Tongue (tissue), 2 donors: Measurements from ENCODE around the gene HORMAD2. TPM values are rescaled to one million over a fixed set of nuclear protein-coding genes. Genes with fewer than 3 reads are reported as not detected.

Experiments used
- DNase-seq: peaks from one replicate; pipeline ENCODE4 v3.0.0-alpha.2; 2015
- total RNA-seq: library from RNA; depleted of rRNA; stranded (reverse); fragments of >200 nt; gene quantifications from one replicate; pipeline ENCODE4 v1.2.3, GENCODE V29; 2014

The HORMAD2 gene
- total RNA-seq, 1 donor from 2014 or later, result not detected

DNA sequence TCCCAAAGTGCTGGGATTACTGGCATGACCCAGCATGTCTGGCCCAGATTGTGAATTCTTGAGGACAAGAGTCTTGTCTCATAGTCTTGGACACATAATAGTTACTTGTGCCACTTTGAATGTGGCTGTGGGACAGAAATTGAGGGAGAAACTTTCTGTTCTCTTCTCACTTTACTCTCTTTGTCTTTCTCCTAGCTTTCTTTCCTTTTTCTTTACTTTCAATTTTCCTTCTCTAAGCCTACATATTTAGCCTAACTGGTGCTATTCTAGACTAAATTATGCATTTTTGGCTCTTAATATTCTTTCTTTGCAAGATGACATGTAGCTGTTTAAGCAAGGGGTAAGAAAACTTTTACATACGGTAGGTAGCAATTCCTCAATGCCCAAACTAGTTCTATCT, 33.2 kb downstream of the HORMAD2 start:
- DNase-seq, result no peak

DNA sequence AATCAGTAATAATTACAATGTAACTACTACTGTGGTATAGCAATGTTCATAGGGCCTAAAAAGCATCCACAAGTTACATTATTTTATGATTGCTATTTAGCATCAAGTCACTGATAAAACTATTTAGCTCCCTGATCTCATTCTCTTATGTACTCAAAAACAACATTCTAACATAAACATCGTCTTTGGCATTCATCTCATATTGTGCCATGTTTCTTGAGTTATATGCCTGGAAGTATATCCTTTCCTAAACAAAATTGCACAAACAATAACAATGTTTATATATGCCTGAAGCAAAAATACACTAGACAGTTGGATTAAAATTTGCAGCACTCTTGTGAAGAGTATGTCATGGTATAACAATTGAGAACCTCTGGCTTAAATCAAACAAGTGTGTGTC, 34.1 kb downstream of the HORMAD2 start:
- DNase-seq, result no peak

- no peak for DNase-seq
Observed at GRCh38 chr22:30115705-30116104, 35.4 kb downstream of the HORMAD2 start.

DNA sequence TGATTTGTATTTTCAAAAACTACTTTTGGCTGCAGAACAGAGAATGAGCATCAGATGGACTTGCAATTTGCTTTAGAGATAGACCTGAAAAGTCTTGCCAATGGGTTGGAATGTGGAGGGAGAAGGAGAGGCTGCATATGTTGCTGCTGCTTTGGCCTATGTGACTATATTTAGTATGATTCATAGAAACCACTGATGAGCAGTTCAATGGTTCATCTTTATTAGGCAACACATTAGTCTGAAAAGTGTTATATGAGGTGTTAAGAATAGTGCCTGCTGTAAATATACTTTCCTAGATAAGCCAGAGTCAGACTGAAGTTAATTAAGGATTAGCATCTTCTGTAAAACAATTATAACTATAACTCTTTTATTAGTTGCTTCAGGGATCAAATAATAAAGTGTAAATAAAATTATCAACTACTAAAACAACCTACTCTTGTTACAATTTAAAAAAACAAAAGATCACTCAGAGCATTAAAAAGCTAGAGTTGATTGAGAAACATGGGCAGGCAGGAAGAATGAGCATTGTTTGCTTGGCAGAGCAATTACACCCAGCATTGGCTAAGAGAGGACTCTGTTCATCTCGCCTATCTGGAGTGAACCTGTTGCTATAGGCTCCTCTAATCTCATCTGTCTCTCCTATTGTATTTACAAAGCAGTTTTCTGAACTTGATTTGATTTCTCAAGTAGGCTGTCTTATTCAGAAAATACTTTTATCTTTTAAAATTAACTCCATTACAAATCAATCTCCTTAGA, 36.3 kb downstream of the HORMAD2 start:
- DNase-seq, result no peak

DNA sequence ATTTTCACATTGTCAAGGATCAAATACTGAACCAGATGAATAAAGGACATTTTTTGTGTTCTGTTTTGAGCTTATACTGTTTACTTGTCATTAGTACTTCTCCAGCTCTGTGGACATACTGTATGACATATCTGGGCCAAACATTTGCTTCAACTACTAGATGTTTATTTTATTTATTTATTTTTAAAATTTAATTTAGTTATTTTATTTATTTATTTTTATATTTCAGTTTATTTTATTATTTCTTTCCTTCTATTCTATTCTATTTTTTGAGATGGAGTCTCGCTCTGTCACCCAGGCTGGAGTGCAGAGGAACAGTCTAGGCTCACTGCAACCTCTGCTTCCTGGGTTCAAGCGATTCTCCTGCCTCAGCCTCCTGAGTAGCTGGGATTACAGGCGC, 37.0 kb downstream of the HORMAD2 start:
- no peak for DNase-seq

DNA sequence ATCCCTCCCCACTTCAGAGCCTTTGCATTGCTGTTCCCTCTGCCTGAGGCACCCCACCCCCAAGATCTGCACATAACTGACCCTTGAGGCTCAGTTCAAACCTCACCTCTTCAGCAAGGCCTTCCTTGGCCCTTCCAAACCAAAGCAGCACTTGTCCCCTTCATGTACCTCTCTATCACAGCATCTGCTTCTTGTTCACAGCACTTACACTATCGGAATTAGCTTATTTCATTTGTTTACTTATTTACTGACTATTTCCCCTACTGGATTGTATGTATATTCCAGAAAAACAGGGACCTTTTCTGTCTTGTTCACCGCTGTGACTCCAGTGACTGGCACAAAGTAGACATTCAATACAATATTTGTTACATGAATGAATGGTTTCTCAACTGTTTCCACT, 38.0 kb downstream of the HORMAD2 start:
- no peak for DNase-seq

- no peak for DNase-seq
Observed at GRCh38 chr22:30121960-30122359, 41.7 kb downstream of the HORMAD2 start.

- DNase-seq, result no peak
Observed at GRCh38 chr22:30123463-30123862, 43.2 kb downstream of the HORMAD2 start.

- no peak for DNase-seq
Observed at GRCh38 chr22:30127749-30128166, 47.5 kb downstream of the HORMAD2 start.

GRCh38 chr22:30128511-30128910, 48.2 kb downstream of the HORMAD2 start:
- no peak for DNase-seq

DNA sequence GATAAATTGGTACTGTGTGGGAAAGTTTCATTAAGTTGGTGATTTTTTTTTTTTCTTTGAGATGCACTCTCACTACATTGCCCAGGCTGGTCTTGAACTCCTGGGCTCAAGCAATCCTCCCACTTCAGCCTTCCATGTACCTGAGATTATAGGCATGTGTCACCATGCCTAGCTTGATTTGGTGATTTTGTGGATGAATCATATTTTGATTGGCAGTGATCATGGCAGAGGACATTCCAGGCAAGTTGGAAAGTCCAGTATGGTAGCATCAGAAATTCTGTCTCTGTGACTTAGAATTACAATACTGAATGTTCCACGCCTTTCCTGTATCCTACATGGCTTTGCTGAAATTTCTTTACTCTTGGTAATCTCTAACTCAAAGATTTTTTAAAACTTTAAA, 49.4 kb downstream of the HORMAD2 start:
- no peak for DNase-seq

DNA sequence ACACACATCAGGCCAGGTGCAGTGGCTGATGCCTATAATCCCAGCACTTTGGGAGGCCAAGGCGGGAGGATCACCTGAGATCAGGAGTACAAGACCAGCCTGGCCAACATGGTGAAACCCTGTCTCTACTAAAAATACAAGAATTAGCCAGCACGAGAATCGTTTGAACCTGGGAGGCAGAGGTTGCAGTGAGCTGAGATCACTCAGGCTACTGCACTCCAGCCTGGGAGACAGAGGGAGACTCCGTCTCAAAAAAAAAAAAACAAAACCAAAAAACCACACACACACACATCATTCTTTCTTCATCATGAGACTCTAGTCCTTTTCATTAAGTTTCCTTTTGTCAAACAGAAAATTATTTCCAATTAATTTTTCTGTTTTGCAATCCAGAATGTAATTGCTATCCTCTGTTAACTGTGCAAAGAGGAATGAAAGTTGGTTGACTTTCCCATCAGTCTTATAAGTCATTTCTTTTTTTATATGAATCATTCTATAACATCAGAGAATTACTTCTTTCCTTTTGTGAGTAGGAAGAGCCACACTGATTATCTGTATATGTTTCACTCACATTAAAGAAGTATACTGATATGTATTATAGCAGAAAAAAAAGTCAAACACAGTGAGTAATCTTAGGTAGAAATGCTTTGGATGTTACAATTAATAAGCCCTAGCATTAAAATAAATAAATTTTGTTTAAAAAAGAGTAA, 52.2 kb downstream of the HORMAD2 start:
- DNase-seq, result no peak

GRCh38 chr22:30140414-30140813, 60.1 kb downstream of the HORMAD2 start:
- no peak for DNase-seq

GRCh38 chr22:30143265-30143664, 63.0 kb downstream of the HORMAD2 start:
- no peak for DNase-seq

GRCh38 chr22:30144391-30144790, 64.1 kb downstream of the HORMAD2 start:
- DNase-seq, result no peak

- DNase-seq, result no peak
Observed at GRCh38 chr22:30150212-30150611, 69.9 kb downstream of the HORMAD2 start.

DNA sequence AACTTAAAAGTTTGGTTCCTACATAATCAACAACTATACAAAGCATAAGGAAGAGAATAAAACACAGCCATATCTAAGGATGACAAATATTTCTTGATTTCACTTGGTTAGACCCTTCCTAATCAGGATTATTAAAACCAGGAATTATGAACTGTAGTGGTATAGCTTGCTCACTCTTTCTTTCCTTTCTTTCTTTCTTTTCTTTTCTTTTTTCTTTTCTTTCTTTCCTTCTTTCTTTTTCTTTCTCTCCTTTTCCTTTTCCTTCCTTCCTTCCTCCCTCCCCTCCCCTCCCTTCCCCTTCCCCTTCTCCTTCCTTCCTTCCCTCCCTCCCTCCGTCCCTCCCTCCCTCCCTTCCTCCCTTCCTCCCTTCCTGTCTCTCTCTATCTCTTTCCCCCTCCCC, 78.0 kb downstream of the HORMAD2 start:
- no peak for DNase-seq

DNA sequence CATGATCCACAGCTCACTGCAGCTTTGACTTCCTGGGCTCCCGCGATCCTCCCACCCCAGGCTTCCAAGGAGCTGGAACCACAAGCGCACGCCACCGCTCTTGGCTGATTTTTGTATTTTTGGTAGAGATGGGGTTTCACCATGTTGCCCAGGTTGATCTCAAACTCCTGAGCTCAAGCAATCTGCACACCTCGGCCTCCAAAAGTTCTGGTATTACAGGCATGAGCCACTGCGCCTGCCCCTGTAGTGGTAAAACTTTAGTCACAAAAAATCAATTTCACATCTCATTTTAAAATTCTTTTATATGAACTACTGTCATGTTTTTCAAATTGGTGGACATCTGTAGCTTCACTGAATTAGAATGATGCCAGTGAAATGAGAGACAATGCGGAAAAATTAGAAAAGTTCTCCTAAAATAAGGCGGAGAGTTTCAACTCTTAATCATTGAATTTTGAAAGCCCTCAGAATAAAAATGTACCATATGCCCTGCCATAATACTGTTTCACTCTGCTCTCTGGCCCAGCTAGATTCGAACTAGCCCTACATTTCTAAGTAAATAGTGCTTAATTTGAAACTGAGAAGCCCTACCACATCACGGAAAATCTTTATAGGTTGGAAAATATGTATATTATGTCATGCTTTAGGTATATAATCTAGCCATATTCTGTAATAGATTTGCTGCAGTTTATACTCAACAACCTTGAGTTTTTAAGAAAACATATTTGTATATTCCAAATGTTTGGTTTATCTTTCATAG, 78.7 kb downstream of the HORMAD2 start:
- peak; percentile 11 for DNase-seq

- peak; percentile 80 for DNase-seq
Observed at GRCh38 chr22:30159561-30160353, 79.5 kb downstream of the HORMAD2 start.

GRCh38 chr22:30161051-30161469, 80.8 kb downstream of the HORMAD2 start:
- no peak for DNase-seq

DNA sequence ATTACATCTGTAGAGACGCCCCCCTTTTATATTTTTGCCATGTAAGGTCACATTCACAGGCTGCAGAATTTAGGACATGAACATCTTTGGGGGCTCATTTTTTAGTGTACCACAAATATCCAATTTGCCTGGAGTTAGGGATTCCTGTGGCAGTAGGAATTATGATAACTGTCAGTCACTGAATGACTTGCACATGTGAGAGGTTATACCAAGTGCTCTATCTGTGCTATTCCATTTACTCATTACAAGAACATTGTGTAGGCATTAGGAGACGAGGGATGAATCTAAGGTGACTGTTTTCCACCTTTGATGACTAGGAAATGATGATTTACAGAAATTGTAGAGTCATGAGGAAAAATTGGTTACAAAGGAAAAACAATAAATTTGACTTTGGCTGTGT, 87.0 kb downstream of the HORMAD2 start:
- no peak for DNase-seq

DNA sequence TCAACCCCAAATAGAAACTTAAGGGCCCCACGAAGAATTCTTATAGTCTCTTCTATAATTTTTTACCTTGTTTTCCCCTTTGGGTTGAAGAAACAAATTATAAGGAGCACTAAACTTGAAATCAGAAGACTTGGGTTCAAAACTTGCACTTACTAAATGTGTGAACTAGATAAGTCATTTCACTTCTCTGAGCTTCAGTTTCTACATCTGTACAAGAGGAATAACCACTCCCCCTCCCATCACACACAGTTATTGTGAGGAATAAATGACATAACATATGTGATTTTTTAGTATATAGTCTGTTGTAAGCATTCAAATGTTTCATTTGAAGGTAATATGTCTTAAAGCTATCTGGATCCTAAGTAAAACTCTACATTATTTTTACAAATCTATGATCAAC, 87.5 kb downstream of the HORMAD2 start:
- no peak for DNase-seq
